Measurements from ENCODE around the gene RASGRP3.

RASGRP3 gene

DNA sequence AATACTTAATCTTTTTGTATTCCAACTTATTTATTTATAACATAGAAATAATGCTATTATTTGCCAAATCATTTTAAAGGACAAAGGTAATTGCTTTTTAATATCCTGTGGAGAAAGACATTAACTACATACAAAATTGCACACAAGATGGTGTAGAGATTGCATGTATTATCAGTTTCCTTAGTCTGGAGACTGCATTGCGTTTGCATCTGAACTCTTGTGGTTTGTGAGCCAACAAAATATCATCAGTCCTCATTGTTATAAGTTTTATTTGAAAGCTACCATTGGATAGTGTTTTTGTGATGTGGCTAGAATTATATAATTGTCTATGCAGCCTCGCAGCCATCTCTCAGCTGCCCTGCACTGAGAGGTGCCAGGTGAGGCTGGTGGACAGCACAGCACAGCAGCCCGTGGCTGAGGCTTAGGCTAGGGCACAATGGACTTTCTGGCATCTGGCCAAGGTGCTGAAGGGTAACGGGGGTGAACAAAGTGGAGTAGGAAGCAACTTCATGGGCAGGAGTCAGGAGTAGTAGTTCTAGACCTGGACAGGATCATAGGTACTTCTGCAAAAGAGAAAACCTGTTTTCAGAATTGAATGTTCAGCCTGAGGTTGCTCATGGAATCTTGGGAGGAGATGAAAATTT is 15.1 kb downstream of the RASGRP3 start:
- no peaks in the 10 kb centered on the region for H3K27me3 Mint-ChIP-seq
- H3K4me3 Mint-ChIP-seq = no peak overlapping the region
- H3K4me1 Mint-ChIP-seq = peaks cover 18% of the 10 kb centered on the region
- peaks cover 4% of the 10 kb centered on the region for H3K36me3 Mint-ChIP-seq
- CTCF ChIA-PET = no interaction called here
- H3K9me3 Mint-ChIP-seq = peaks cover 6% of the 10 kb centered on the region
- no peak for DNase-seq
- no peak overlapping the region for H3K27ac Mint-ChIP-seq

DNA sequence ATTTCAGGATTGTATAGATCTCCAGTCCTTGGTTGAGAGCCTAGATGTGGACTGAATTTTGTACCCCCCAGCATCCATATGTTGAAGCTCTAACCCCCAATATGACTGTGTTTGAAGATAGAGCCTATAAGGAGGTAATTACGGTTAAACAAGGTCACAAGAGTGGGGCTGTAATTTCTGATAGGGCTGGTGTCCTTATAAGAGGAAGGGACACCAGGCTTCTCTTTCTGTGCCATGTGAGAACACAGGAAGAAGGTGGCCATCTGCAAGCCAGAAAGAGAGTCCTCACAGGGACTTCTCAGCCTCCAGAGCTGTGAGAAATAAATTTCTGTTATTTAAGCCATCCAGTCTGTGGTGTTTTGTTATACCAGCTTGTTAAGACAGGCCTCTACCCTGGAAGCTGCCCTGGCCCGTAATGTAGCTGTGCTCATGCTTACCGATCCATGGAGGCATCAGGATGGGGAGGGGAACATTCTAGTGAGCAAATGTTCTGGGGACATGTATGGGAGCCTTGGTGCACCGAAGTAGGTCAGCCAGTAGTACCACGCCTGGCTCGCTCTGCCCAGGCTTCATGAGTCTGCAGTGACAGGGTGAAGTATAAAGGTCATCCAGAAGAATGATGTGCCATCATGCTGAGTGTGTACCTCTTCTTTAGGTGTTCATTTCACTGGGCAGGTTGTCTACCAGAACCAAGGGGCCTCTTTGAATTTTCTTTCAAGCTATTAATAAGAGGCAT is 16.1 kb downstream of the RASGRP3 start:
- Mint-ChIP-seq H3K9me3 (no peaks in the 10 kb centered on the region), H3K36me3 (peaks cover 2% of the 10 kb centered on the region), H3K27ac (no peak overlapping the region), H3K27me3 (no peaks in the 10 kb centered on the region), H3K4me3 (no peak overlapping the region), H3K4me1 (peaks cover 24% of the 10 kb centered on the region)
- no peak for DNase-seq
- CTCF ChIA-PET = interaction anchor here (1.9 kb wide), 1 partner anchor 17 kb away, joined by 5 read pairs; no protein-coding TSS in a partner anchor

DNA sequence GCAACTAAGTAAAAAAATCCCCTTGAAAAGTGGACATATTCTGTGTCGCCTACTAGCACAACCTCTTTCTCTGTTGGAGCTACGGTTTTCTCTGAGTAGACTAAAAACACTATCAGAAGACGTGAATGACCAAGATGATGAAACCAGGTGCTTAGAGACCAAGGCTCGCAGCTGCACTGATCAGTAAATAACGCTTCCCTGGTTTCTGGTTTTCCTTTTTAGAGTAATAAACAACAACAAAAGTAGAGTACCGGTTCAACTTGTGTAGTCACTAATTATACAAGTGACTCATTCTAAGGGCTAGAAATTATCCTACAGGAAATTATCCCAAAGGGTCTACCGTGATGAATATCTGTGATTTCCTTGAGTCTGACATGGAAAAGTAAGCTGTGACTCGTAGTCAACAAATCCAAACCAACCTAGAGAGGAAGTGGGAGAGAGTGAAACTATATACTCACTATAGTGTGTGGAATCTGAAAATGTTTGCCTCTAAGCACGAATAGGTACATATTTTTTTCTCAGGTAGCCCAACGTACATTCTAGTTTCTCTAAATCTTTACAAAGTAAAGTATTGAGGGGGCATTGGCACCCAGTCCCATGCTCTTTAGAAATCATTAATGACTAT is 17.8 kb downstream of the RASGRP3 start:
- Mint-ChIP-seq H3K27me3 (no peaks in the 10 kb centered on the region), H3K9me3 (no peaks in the 10 kb centered on the region), H3K27ac (no peak overlapping the region), H3K4me1 (peaks cover 32% of the 10 kb centered on the region), H3K4me3 (no peak overlapping the region), H3K36me3 (peaks cover 2% of the 10 kb centered on the region)
- DNase-seq = no peak
- CTCF ChIA-PET = interaction anchor here (1.3 to 1.9 kb wide), 2 partner anchors 17 to 19 kb away, joined by 5 read pairs; no protein-coding TSS in a partner anchor

DNA sequence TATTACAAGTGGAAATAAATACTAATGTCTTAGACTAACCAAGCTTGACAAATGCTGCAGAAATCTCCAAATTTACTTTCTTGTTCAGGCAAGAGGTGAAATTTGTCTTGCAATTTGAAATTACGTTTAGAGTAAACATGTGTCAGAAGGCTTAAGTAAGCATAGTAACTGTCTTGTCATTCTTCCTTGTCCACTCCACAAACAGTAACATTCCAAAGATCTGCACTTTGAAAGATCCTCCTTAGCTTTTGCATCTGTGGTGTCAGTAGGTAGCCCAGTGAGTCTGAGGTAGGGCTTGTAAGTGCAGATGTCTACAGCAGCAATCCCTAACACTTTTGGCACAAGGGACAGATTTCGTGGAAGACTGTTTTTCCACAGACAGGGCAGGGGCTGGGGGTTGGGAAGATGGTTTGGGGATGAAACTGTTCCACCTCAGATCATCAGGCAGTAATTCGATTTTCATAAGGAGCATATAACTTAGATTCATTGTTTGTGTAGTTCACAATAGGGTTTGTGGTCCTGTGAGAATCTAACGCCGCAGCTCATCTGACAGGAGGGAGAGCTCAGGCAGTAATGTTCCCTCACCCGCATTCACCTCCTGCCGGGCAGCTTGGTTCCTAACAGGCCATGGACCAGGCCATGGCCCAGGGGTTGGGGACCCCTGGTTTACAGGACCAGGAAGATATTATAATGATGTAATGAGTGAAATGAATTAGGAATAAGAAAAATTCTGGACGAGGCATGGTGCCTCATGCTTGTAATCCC is 18.6 kb downstream of the RASGRP3 start:
- Mint-ChIP-seq H3K27ac (no peak overlapping the region), H3K4me1 (peaks cover 32% of the 10 kb centered on the region), H3K36me3 (peaks cover 2% of the 10 kb centered on the region), H3K27me3 (no peaks in the 10 kb centered on the region), H3K4me3 (no peak overlapping the region), H3K9me3 (no peaks in the 10 kb centered on the region)
- DNase-seq = no peak
- CTCF ChIA-PET = interaction anchor here (1.3 kb wide), 2 partner anchors 18 to 19 kb away, joined by 3 to 5 read pairs; no protein-coding TSS in a partner anchor

DNA sequence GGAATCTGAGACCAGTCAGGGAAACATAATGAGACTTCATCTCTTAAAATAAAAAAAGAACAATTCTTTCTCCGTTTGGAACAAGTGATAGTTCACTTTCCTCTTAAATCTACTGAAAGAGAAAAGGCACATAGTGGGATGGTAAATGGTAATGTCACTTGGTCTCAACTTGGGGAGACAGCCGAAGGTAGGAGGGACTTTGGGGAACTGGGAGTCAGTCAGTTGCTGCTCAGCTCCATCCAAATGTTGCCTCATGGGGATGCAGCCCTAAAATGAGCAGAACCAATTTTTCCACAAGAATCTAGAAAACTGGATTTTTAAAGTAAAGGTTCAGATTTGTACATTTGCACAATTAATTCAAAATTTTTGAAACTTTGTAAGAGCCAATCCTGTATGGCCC is 19.2 kb downstream of the RASGRP3 start:
- CTCF ChIA-PET = interaction anchor here (1.3 kb wide), 1 partner anchor 20 kb away, joined by 3 read pairs; no protein-coding TSS in a partner anchor
- Mint-ChIP-seq H3K4me3 (no peak overlapping the region), H3K27ac (no peak overlapping the region), H3K9me3 (peaks cover 3% of the 10 kb centered on the region), H3K36me3 (no peaks in the 10 kb centered on the region), H3K4me1 (peaks cover 32% of the 10 kb centered on the region), H3K27me3 (no peaks in the 10 kb centered on the region)
- no peak for DNase-seq

DNA sequence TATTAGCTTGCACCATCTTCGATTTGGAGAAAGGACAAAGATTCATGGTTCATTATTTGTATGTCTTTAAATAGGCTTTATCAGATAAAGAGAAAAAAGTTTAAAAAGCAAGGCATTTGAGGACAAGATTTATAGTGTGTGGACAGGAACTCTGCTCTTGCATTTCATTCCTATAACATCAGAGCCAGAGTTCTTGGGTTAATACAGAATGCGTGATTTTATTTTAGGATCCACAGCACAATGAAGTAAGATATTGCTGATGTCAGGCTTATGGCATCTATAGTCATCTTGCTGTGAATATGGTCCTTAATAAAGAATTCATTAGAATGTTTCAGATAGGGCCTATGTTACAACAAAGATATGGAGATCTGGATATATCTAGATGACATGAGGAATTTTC is 19.7 kb downstream of the RASGRP3 start:
- CTCF ChIA-PET = interaction anchor here (1.3 kb wide), 1 partner anchor 20 kb away, joined by 3 read pairs; no protein-coding TSS in a partner anchor

DNA sequence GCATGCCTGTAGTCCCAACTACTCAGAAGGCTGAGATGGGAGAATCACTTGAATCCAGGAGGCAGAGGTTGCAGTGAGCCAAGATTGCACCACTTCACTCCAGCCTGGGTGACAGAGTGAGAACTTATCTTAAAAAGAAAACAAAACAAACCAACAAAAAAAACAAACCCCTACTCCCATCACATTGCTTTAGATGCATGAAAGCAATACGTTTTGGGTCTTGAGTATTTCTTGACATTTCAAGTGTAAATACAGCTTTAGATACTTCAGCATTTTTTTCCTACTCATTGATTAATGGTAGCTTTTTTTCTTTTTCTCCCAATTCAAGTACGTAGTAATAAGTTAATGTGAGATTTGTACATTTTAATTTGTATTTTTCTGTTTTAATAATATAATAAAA is 20.3 kb downstream of the RASGRP3 start:
- H3K4me3 Mint-ChIP-seq = no peak overlapping the region
- DNase-seq = no peak

More for the DNA sequence above, 19.7 kb downstream of the RASGRP3 start:
- Mint-ChIP-seq H3K27me3 (no peaks in the 10 kb centered on the region), H3K27ac (no peak overlapping the region), H3K36me3 (no peaks in the 10 kb centered on the region), H3K4me1 (peaks cover 32% of the 10 kb centered on the region), H3K9me3 (peaks cover 3% of the 10 kb centered on the region), H3K4me3 (no peak overlapping the region)
- no peak for DNase-seq

DNA sequence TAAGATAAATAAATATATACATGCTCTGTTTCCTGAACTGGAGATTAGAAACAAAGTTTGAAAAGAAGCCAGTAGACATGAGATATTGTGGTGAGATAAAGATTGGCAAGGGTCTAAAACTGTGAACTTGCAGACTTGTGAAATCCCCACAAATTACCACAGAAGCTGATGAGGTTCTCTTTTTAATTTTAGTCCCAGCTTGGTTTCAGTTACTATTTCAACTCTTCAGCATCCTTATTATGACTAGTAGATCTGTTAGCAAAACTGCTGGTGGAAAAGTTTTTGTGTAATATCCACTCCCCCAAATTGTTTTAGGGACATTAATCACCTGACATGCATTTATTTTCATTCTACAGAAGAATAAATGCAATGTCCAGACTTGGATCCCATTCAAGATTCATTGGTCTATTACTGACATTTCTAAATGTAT is 20.8 kb downstream of the RASGRP3 start:
- Mint-ChIP-seq H3K36me3 (no peaks in the 10 kb centered on the region), H3K9me3 (peaks cover 3% of the 10 kb centered on the region), H3K27ac (no peak overlapping the region), H3K4me1 (peaks cover 32% of the 10 kb centered on the region), H3K4me3 (no peak overlapping the region), H3K27me3 (no peaks in the 10 kb centered on the region)
- no peak for DNase-seq
- CTCF ChIA-PET = interaction anchor here (1.4 to 1.5 kb wide), 3 partner anchors 21 to 70 kb away, joined by 3 to 5 read pairs (median 3); partner anchors contain the start of gene RASGRP3

More for the DNA sequence above, 20.3 kb downstream of the RASGRP3 start:
- Mint-ChIP-seq H3K9me3 (peaks cover 3% of the 10 kb centered on the region), H3K4me1 (peaks cover 32% of the 10 kb centered on the region), H3K27me3 (no peaks in the 10 kb centered on the region), H3K27ac (no peak overlapping the region), H3K36me3 (no peaks in the 10 kb centered on the region)
- CTCF ChIA-PET = interaction anchor here (1.5 kb wide), 1 partner anchor 21 kb away, joined by 5 read pairs; the partner anchor contains the start of gene RASGRP3

DNA sequence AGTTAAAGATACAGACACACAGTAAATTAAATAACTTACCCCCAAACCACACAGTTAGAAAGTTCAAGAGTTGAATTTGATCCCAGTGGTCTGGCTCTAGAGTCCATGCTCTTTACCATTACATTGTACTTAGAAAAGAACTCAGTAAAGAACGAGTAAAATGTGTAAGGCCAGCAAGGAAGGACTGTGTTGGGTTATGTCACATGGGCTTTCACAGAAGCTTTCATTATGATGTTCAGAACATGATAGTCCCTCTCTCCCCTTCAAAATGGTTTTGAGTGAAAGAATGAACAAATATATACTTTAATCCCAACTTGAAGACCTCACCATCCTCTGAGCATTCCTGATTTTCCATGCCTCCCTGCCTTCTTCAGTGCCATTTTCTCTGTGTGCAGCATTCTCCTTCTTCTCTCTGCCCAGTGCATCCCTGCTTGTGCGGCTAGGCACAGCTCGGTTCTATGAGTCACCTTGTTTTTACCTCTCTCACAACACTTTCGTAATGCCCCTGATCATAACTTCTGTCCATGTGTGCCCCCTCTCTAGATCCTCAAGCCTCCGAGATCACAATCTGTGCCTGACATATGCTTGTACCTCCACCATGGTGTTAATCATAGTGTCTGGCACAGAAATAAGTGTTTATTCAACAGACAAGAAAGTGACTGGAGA is 22.0 kb downstream of the RASGRP3 start:
- Mint-ChIP-seq H3K27ac (no peak overlapping the region), H3K36me3 (no peaks in the 10 kb centered on the region)
- CTCF ChIA-PET = interaction anchor here (0.7 to 1.4 kb wide), 3 partner anchors 57 to 101 kb away, joined by 3 read pairs; partner anchors contain the start of gene FAM98A

DNA sequence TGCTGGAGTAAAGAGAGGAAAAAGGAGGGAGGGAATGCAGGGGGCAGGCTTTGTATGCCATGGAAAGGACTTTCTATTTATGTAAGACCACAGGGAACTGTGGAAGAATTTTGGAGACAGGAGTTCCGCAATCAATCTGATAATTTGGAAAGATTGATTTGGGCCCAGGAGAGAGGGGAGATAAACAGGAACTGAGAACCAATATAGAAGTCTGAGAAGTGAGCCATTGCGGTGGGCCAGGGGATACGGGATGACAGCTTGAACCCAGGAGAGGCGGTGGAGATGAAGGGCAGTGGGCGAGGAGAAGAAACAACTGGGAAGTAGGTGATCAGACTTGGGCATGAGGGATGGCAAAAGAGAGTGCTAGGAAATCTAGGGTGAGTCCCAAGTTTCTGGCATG is 23.7 kb downstream of the RASGRP3 start:
- H3K36me3 Mint-ChIP-seq = no peaks in the 10 kb centered on the region
- CTCF ChIA-PET = no interaction called here
- H3K4me1 Mint-ChIP-seq = peaks cover 24% of the 10 kb centered on the region
- DNase-seq = no peak
- H3K27ac Mint-ChIP-seq = no peak overlapping the region
- H3K27me3 Mint-ChIP-seq = no peaks in the 10 kb centered on the region
- H3K4me3 Mint-ChIP-seq = no peak overlapping the region
- H3K9me3 Mint-ChIP-seq = peaks cover 3% of the 10 kb centered on the region

More for the DNA sequence above, 22.0 kb downstream of the RASGRP3 start:
- Mint-ChIP-seq H3K27me3 (no peaks in the 10 kb centered on the region), H3K9me3 (peaks cover 3% of the 10 kb centered on the region), H3K4me3 (no peak overlapping the region), H3K4me1 (peaks cover 32% of the 10 kb centered on the region)
- DNase-seq = no peak

DNA sequence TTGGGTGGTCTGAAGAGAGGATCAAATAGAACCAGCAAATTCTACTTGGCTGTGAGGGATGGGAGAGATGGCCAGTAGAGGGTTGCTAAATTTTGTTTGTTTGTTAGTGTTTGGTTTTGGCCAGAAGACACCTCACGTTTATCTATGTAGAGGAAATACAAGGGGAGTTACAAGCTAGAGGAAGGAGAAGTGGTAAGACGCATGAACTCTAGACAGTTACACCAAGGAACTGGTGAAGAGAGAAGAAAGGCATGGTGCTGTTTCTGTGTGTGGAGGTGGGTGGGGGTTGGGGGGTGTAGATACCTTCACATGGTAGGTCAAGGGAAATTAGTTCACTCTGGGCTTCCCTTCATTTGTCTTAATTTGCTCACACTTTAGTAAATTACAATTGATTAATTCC is 25.6 kb downstream of the RASGRP3 start:
- Mint-ChIP-seq H3K36me3 (no peaks in the 10 kb centered on the region), H3K9me3 (peaks cover 3% of the 10 kb centered on the region), H3K4me3 (no peak overlapping the region), H3K27me3 (no peaks in the 10 kb centered on the region), H3K4me1 (peaks cover 13% of the 10 kb centered on the region), H3K27ac (no peak overlapping the region)
- CTCF ChIA-PET = interaction anchor here (1.3 kb wide), 1 partner anchor 26 kb away, joined by 3 read pairs; the partner anchor contains the start of gene RASGRP3
- DNase-seq = no peak

DNA sequence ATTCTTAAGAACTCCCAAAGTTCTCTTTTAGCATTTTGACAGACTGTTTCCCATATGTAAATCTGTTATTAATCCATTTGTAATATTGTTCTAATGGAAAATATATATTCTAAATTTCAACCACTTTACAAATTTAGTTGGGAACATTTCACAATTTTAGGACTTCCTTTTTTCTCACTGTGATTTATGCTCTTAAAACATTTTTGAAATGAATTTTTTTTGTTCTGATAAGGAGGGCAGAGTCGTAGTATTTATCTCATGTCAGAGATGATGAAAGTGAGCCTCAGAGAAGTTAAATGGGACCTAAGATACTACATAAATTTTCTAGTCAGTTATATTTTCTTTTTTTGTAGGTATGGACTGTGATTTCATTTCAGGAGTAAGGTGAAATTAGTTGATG is 26.6 kb downstream of the RASGRP3 start:
- Mint-ChIP-seq H3K36me3 (no peaks in the 10 kb centered on the region), H3K4me3 (no peak overlapping the region)
- CTCF ChIA-PET = interaction anchor here (1.3 kb wide), 1 partner anchor 27 kb away, joined by 3 read pairs; the partner anchor contains the start of gene RASGRP3

DNA sequence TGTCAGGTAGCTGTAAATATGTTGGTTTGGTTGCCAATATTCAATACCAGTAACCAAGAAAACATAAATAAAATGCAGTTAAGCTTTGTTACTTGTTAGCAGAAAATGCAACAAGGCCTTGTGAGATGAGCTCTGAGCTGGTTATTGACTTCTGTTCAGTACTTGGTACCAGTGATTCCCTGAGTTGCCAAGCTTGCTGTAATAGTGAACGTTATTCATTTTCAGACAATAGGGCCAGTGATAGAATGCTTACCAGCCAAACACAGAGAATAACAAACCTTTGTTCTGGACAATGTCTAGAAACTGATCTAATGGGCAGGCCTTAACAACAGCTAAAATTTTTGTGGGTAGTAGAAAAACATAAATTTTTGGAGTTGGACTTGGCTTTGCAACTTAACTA is 29.5 kb downstream of the RASGRP3 start:
- Mint-ChIP-seq H3K4me3 (no peak overlapping the region), H3K36me3 (no peaks in the 10 kb centered on the region), H3K4me1 (no peaks in the 10 kb centered on the region)

More for the DNA sequence above, 26.6 kb downstream of the RASGRP3 start:
- no peak for DNase-seq
- H3K27me3 Mint-ChIP-seq = no peaks in the 10 kb centered on the region
- peaks cover 5% of the 10 kb centered on the region for H3K4me1 Mint-ChIP-seq
- H3K9me3 Mint-ChIP-seq = peaks cover 3% of the 10 kb centered on the region
- H3K27ac Mint-ChIP-seq = no peak overlapping the region

More for the DNA sequence above, 29.5 kb downstream of the RASGRP3 start:
- Mint-ChIP-seq H3K27ac (no peak overlapping the region), H3K27me3 (no peaks in the 10 kb centered on the region), H3K9me3 (no peaks in the 10 kb centered on the region)
- CTCF ChIA-PET = no interaction called here
- DNase-seq = no peak
